CD4-positive, alpha-beta T cell treated with Interleukin-6 at 100 ng/mL for 8 hours (primary cell): ENCODE data around the gene CCDC87.
"Not testable (repeated sequence)": the region's sequence is repeated elsewhere in the genome, so short reads cannot be mapped to it uniquely, and the experiment has no call there.

Source experiments
- DNase-seq: peaks from one replicate; pipeline ENCODE4 v3.0.0-alpha.2; 2020; ENCODE audit warnings: mixed read lengths, low spot score

The CCDC87 gene

DNA sequence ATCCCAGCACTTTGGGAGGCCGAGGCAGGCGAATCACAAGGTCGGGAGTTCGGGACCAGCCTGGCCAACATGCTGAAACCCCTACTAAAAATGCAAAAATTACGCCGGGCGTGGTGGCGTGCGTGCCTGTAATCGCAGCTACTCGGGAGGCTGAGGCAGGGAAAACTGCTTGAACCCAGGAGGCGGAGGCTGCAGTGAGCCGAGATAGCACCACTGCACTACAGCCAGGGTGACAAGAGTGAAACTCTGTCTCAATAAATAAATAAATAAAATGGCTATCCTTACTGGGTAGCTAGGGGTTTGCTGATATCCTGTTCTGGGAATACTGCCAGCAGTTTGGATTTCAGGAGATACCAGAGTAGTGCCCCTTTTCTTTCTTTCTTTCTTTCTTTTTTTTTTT is 21.2 kb upstream of the CCDC87 start:
- no peak for DNase-seq

DNA sequence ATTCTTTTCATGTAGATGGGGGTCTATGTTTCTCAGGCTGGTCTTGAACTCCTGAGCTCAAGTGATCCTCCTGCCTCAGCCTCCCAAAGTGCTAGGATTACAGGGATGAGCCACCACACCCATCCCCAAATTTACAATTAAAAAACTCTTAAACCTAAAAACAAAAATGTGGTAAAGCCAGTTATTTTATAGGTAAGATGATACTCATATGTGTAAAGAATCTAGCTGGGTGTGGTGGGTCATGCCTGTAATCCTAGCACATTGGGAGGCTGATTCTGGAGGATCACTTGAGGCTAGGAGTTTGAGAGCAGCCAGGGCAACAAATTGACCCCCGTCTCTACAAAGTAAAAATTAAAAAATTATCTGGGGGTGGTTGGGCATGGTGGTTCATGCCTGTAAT is 19.6 kb upstream of the CCDC87 start:
- DNase-seq = no peak

DNA sequence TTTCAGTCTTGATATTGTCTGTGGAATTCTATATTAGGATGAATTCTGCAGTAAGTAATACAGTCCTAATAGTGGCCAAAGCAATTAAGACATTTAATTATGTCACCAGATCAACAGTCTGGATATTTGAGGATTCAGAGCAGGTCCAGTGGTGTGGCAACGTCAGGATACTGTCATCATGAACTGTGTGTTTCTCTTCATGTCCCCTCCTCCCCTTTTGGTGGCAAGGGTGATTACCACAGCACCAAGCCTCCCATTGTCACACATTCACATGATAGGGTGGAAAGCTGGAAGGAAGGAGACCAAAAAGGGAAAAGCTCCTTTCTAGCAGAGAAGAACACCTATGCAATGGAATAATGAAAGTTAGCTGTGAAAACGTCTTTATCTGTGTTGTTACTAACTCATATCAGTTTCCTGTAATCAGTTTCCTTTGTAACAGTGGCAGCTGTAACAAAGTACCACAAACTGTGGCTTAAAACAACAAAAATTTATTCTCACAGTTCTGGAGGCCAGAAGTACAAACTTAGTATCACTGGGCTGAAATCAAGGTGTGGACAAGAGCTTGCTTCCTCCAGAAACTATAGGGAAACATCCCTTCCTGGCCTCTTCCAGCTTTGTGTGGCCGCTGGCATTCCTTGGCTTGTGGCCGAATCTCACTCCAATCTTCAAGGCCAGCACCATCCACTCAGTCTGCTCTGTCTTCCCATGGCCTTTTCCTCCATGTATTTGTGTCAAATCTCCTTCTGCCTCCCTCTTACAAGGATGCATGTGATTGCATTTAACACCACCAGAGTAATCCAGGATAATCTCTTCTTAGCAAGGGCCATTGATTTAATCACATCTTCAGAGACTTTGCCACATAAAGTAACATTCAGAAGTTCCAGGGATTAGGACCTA is 17.1 kb upstream of the CCDC87 start:
- DNase-seq = no peak

DNA sequence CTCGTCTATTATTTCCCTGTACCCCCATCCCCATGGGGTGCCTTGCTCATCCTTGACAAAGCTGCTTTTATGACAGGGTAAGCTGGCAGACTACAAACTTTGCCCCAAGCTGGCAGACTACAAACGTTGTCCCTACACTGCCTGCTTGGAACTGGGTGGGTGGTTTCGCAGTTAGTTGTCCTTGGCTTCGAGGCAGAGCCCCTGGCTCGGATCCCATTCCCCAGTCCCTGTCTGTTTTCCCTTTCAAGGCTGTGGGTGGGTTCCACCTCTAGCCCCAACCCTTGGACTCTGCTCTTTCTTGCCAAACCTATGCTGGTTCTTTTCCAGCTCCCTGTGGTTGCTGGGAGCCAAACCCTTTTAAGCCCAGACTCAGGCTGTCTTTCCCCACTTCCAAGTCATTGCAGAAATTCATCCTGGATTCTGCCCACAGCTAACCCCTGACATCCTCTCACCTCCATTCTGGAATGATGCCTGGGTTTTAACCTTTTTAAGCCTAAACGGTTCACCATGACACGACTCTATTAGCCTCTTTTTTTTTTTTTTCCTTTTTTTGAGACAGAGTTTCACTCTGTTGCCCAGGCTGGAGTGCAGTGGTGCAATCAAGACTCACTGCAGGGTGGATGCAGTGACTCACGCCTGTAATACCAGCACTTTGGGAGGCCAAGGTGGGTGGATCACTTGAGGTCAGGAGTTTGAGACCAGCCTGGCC is 14.4 kb upstream of the CCDC87 start:
- no peak for DNase-seq

DNA sequence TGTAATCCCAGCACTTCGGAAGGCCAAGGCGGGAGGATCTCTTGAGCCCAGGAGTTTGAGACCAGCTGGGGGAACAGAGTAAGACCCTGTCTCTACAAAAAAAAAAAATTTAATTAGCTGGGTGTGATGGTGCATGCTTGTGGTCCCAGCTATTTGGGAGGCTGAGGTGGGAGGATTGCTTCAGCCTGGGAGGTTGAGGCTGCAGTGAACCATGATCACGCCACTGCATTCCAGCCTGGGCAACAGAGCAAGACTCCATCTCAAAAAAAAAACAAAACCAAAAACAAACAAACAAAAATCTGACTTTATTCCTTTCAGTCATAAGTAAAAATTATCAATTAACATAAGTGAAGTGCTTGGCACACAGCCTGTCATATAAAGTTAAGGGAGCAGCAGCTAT is 13.7 kb upstream of the CCDC87 start:
- not testable (repeated sequence) for DNase-seq

DNA sequence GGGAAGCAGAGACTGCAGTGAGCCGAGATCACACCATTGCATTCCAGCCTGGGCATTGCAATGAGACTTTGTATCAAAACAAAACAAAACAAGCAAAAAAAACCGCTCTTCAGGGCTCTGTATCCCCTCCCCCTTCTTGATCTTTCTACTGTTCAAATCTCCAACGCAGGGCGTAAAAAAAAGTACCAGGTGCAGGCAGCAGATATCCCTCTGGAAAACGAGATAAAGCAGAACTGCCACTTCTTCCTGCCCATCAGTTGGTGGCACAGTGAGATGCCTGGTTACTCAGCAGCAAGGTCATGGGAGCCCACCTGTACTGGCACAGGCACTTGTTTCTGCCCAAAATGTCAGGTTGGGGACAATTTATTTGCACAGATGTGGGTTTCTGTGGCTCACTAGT is 11.3 kb upstream of the CCDC87 start:
- DNase-seq = no peak

DNA sequence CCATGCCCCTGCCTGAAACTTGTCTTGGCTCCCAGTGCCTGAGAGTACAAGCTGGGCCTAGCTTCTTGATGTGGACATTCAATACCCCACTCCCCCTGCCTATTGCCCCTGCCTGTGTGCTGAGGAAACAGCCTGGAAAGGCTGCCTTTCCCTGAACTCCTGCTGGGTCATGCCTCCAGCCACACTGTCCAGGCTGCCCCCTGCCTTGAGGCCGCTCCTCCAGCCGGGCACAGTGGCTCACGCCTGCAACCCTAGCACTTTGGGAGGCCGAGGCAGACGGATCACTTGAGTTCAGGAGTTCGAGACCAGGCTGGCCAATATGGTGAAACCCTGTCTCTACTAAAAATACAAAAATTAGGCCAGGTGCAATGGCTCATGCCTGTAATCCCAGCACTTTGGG is 10.2 kb upstream of the CCDC87 start:
- DNase-seq = no peak

DNA sequence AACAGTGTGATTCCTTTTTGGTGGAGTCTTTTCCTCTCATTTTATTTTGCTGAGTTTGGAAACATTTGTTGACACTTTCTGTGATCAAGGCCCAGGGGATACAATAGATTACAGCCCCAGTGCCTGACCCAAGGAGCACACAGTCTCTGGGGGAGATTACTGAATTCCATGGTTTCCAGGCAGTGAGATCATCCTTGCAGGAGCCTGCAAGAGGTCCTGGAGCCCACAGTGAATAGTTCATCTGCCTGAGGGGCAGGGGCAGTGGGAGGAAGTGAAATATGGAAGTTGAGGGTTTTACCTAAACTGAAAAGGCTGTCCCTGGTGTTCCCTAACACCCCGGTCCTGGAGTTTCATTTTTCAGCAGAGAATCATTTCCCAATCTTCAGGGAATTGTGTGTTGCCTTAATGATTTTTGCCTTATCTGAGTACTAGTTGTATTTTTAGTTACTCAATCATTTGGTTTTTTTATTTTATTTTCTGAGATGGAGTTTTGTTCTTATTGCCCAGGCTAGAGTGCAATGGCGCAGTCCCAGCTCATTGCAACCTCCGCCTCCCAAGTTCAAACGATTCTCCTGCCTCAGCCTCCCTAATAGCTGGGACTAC is 7.9 kb upstream of the CCDC87 start:
- no peak for DNase-seq

DNA sequence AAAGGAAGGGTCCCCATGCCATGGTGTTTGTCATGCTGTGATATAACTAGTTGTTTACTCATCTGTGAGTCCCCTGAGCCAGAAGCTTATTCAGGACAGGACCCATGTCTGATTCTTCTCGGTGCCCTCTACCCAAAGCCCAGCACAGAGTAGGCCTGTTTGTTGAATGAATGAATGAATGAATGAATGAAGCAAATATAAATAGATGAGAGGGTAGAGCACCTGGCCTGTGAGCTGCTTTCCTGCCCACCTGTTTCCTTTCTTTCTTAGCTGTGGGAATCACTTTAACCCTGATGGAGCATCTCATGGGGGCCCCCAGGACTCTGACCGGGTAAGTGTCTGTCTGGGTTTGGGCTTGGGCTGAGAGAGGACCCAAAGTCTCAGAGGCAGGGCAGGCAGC is 7.4 kb upstream of the CCDC87 start:
- no peak for DNase-seq

DNA sequence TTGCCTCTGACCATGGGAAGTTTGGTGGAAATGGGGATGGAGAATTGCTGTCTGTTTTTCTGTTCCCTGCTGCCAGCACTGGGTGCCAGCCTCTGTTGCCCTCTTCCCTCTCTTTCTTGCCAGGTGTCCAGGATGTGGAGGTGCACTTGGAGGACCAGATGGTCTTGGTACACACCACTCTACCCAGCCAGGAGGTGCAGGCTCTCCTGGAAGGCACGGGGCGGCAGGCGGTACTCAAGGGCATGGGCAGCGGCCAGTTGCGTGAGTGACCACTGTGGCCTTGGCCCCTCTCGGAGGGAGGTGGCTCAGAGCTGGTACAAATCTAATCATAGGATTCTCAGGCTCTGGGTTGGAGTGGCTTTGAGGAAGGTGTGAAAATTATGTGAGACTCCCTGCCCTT is 6.1 kb upstream of the CCDC87 start:
- no peak for DNase-seq

DNA sequence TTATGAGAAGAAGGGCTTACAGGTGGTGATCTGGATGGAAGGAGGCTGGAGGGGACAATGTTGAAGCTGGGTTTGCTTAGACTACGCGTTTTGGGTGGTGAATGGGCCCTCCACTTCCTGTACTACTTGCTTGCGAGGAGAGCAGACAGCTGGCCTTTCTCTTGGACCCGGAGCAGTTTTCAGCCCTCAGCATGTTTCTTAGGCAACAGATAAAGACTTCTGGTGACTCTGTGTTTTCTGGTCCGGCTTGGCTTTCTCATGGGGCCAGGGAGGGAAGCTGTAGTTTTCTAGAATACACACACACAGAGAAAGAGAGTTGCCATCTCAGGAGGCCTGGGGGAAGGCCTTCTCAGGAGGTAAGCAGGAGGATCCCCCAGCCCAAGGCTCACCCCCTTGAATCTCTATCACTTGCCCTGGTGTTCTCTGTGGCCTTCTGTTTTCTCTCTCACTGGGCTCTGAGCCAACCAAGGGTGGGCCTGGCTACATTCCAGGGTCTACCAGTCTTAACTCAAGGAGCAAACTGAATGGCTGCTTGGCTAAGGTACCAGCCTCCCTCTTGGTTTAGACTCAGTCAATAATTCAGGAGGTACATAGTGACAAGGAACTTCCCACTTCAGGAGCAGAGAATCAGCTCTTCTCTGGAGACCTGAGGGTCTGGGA is 2.5 kb upstream of the CCDC87 start:
- DNase-seq = no peak

DNA sequence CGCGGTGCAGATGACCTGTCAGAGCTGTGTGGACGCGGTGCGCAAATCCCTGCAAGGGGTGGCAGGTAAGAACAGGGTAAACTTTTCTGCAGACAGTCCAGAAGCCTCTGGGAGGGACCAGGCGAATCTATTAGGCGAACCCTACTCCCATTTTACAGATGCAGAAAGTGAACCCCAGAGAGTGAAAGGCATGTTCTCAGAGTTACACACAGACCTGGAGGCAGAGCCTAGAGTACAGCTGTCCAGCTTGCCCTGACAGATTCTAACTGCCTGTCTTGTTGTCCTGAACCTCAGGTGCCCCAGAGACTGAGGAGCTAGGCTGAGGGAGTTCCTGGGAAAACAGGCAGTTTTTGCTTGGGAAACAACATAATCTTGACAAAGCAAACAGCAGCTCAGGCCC is 787 bp upstream of the CCDC87 start:
- no peak for DNase-seq

DNA sequence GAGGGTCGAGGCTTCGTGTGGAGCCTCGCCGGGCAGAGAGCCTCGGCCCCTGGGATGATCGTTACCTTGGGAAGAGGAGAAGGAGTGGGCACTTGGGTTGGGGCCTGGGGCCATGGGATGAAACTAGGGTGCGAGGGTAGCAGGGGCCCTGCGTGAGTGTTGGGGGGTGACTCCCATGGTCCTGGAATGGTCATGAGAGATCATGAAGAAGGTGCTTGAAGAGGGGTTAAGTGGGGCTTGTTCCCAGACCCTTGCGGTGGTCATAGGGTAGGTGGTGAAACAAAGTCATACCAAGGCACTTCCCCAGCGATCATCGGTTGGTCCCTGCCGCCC is 406 bp upstream of the CCDC87 start:
- no peak for DNase-seq

DNA sequence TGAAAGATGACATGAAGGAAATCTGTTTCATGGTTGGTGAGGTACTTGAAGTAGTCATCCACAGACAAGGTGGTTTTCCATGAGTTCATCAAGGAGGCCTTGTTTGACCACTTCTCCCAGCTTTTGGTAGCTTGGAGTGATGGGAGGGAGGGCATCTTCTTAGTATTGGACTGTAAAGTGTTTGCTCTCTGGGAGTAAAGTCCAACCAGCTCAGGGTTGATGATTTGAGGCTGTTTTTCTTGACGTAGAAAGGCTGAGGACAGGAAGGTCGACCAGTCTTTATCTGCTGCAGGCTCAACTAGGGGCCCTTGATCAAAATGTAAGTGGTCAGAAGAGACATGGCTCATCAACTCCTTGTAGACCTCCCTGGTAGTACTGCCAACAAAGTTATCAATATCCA is 1.7 kb downstream of the CCDC87 start:
- no peak for DNase-seq

DNA sequence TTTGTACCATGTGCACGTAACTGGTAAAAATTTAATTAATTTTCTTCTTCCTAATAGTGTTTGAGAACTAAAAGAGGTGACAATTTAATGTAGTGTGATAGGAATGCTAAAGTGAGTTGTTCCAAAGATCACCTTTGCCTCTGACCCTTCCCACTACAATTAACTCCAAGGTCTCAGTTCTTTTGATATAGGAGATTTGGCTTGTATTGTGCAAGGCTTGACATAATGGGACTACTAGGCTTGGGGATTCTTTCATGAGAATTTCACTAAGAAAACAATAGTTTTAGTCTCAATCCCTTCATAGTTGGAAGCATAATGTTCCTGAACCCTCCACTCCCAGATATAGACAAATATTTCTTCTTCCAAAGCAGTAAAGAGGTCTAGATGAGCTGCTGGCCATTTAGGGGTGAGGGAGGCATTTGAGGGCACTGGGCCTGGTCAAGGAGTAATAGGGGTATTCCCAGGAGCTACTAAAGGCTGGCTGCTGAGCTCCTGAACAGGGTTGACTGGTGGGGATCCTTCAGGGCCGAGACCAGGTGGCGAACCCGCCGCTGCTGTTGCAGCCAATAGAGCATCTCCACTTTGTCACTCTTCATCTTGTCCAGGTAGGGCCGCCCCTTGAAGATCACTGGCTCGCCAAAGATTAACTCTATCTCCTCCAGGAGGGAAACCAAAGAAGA is 2.7 kb downstream of the CCDC87 start:
- DNase-seq = no peak

DNA sequence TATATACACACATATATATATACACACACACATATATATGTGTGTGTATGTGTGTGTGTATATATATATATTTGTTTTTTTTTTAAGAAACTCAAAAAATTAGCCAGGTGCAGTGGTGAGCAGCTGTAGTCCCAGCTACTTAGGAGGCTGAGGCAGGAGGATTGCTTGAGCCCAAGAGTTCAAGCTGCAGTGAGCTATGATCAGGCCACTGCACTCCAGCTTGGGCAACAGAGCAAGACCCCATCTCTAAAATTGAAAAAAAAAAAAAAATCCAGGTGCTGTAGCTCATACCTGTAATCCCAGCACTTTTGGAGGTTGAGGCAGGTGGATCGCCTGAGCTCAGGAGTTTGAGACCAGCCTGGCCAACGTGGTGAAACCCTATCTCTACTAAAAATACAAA is 3.5 kb downstream of the CCDC87 start:
- not testable (repeated sequence) for DNase-seq

DNA sequence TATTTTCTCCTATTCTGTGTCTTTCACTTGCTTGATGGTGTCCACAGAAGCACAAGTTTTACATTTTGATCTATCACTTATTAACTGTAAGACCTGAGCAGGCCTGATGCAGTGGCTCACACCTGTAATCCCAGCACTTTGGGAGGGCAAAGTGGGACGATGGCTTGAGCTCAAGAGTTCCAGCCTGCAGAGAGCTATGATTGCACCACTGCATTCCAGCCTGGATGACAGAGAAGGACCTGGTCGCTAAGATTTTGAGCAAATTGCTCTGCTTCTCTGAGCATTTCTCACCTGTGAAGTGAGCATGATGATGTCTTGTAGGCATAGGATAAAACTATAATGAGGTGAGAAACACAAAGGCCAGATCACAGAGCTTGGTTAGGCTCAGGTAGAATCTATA is 6.7 kb downstream of the CCDC87 start:
- DNase-seq = no peak

DNA sequence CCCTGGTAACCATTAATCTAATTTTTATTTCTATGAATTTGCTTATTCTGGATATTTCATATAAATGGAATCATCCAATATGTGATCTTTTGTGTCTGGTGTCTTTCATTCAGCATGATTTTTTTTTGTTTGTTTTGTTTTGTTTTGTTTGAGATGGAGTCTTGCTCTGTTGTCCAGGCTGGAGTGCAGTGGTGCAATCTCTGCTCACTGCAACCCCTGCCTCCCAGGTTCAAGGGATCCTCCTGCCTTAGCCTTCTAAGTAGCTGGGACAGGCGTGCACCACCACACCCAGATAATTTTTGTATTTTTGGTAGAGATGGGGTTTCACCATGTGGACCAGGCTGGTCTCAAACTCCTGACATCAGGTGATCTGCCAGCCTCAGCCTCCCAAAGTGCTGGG is 7.4 kb downstream of the CCDC87 start:
- DNase-seq = not testable (repeated sequence)

DNA sequence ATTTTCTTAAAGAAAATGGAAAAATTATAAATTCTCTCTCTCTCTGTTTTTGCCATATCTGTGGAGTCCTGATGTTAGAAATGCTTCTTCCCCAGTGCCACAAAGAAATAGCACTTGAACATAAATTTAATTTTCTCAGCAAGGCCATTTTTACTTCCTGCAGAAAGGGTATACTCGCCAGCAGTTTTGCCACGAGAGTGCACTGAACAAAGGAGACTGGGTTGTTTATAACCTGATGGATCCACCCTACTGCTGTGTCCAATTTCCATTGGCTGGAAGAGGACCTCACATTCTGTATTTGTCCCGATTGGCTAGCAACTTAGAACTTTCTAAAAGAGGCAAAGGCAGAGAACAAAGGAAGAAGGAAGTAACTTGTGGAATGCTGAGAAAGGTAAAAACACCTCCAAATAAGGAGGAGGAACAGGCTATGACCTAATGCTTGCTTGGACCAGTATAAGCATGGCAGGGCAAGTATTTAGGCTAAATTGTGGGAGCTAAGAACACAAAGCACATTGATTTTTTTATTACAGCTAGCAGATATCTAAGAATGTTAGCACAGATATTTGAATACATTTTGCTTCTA is 10.2 kb downstream of the CCDC87 start:
- DNase-seq = not testable (repeated sequence)

DNA sequence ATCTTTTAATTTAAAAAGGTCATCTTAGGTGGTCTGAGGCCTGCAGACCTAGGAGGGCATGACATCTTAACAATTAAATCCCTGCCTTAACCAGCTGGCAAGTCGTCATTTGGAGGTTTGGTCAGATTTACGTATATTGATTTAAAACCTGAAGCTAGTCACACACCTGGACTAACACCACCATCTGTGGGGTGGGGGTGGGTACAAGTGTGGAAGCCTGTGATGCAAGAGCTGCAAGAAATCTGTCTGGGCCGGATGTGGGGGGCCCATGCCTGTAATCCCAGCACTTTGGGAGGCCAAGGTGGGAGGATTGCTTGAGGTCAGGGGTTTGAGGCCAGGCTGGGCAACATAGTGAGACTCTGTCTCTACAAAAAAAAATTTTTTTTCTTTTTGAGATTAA is 11.6 kb downstream of the CCDC87 start:
- DNase-seq = no peak

DNA sequence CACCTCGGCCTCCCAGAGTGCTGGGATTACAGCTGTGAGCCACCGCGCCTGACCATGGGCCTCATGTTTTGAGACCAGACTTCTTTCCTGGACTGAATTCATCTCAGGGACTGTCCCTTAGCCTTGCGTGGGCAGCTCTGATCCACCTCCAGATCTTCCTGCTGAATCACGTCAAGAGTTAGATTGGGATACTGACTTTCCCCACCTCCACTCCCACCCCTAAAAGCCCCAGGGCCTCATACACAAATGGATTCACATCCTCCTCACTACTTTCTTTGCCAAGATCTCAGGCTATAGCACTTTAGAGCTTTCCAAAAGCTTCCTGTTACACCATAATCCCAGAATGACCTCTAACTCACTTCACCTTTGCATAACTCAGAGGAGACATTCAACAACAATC is 12.1 kb downstream of the CCDC87 start:
- no peak for DNase-seq
